ENCODE results near the gene PACS2.

- peak; percentile 41 to 95 (median 86) for TF ChIP-seq CTCF (IDR thresholded peaks at IDR 0.05)
- peak in 1 of 2 donors; percentile 35 for TF ChIP-seq POLR2A (IDR thresholded peaks at IDR 0.05)
These were observed 100.2 kb downstream of the PACS2 start for GRCh38 chr14:105414456-105415371.
